ENCODE data around the gene MRPL54.

The MRPL54 gene

GRCh38 chr19:3790941-3791340 lies 28.5 kb downstream of the MRPL54 start:
- Histone ChIP-seq H3K4me1 (ENCODE audit: control insufficient read depth, insufficient read depth, low read length) (no peaks in the 10 kb centered on the region), H3K27me3 (replicated peaks; ENCODE audit: control insufficient read depth, insufficient read depth, low read length) (peaks cover 15% of the 10 kb centered on the region), H3K9me3 (ENCODE audit: control insufficient read depth, low read length) (peaks cover 12% of the 10 kb centered on the region), H3K9ac (ENCODE audit: low read length) (no peak overlapping the region), H3K36me3 (ENCODE audit: control insufficient read depth, insufficient read depth, low read length, severe bottlenecking) (no peaks in the 10 kb centered on the region), H3K4me3 (ENCODE audit: low read length) (no peak overlapping the region)
- DNase-seq (ENCODE audit: low read depth) = no peak

- DNase-seq (ENCODE audit: low read depth) = no peak
- Histone ChIP-seq H3K27me3 (replicated peaks; ENCODE audit: control insufficient read depth, insufficient read depth, low read length) (peaks cover 15% of the 10 kb centered on the region), H3K9ac (ENCODE audit: low read length) (no peak overlapping the region), H3K36me3 (ENCODE audit: control insufficient read depth, insufficient read depth, low read length, severe bottlenecking) (no peaks in the 10 kb centered on the region), H3K4me1 (ENCODE audit: control insufficient read depth, insufficient read depth, low read length) (no peaks in the 10 kb centered on the region), H3K9me3 (ENCODE audit: control insufficient read depth, low read length) (peaks cover 22% of the 10 kb centered on the region), H3K4me3 (ENCODE audit: low read length) (no peak overlapping the region)
Observed at GRCh38 chr19:3792114-3792513, 29.6 kb downstream of the MRPL54 start.

GRCh38 chr19:3793799-3794198 lies 31.3 kb downstream of the MRPL54 start:
- Histone ChIP-seq H3K4me3 (ENCODE audit: low read length) (no peak overlapping the region), H3K9ac (ENCODE audit: low read length) (no peak overlapping the region), H3K4me1 (ENCODE audit: control insufficient read depth, insufficient read depth, low read length) (no peaks in the 10 kb centered on the region), H3K36me3 (ENCODE audit: control insufficient read depth, insufficient read depth, low read length, severe bottlenecking) (no peaks in the 10 kb centered on the region), H3K9me3 (ENCODE audit: control insufficient read depth, low read length) (peaks cover 22% of the 10 kb centered on the region), H3K27me3 (replicated peaks; ENCODE audit: control insufficient read depth, insufficient read depth, low read length) (peaks cover 15% of the 10 kb centered on the region)
- DNase-seq (ENCODE audit: low read depth) = no peak

GRCh38 chr19:3796358-3796757 lies 33.9 kb downstream of the MRPL54 start:
- Histone ChIP-seq H3K4me1 (ENCODE audit: control insufficient read depth, insufficient read depth, low read length) (no peaks in the 10 kb centered on the region), H3K4me3 (ENCODE audit: low read length) (no peak overlapping the region), H3K9ac (ENCODE audit: low read length) (no peak overlapping the region), H3K27me3 (replicated peaks; ENCODE audit: control insufficient read depth, insufficient read depth, low read length) (peaks cover 11% of the 10 kb centered on the region), H3K9me3 (ENCODE audit: control insufficient read depth, low read length) (peaks cover 10% of the 10 kb centered on the region), H3K36me3 (ENCODE audit: control insufficient read depth, insufficient read depth, low read length, severe bottlenecking) (no peaks in the 10 kb centered on the region)
- no peak for DNase-seq (ENCODE audit: low read depth)

- Histone ChIP-seq H3K9ac (ENCODE audit: low read length) (no peak overlapping the region), H3K4me1 (ENCODE audit: control insufficient read depth, insufficient read depth, low read length) (no peaks in the 10 kb centered on the region), H3K4me3 (ENCODE audit: low read length) (no peak overlapping the region), H3K9me3 (ENCODE audit: control insufficient read depth, low read length) (peaks cover 10% of the 10 kb centered on the region), H3K36me3 (ENCODE audit: control insufficient read depth, insufficient read depth, low read length, severe bottlenecking) (no peaks in the 10 kb centered on the region), H3K27me3 (replicated peaks; ENCODE audit: control insufficient read depth, insufficient read depth, low read length) (peaks cover 18% of the 10 kb centered on the region)
- DNase-seq (ENCODE audit: low read depth) = no peak
Observed at GRCh38 chr19:3798137-3798536, 35.7 kb downstream of the MRPL54 start.

- no peaks in the 10 kb centered on the region for H3K4me1 ChIP-seq (ENCODE audit: control insufficient read depth, insufficient read depth, low read length)
- no peaks in the 10 kb centered on the region for H3K36me3 ChIP-seq (ENCODE audit: control insufficient read depth, insufficient read depth, low read length, severe bottlenecking)
- H3K9me3 ChIP-seq (ENCODE audit: control insufficient read depth, low read length) = peaks cover 9% of the 10 kb centered on the region
- peaks cover 26% of the 10 kb centered on the region for H3K27me3 ChIP-seq (replicated peaks; ENCODE audit: control insufficient read depth, insufficient read depth, low read length)
- H3K9ac ChIP-seq (ENCODE audit: low read length) = no peak overlapping the region
- H3K4me3 ChIP-seq (ENCODE audit: low read length) = no peak overlapping the region
- no peak for DNase-seq (ENCODE audit: low read depth)
Observed at GRCh38 chr19:3800996-3801395, 38.5 kb downstream of the MRPL54 start.

GRCh38 chr19:3801412-3802096 lies 39.1 kb downstream of the MRPL54 start:
- peaks cover 26% of the 10 kb centered on the region for H3K27me3 ChIP-seq (replicated peaks; ENCODE audit: control insufficient read depth, insufficient read depth, low read length)
- no peaks in the 10 kb centered on the region for H3K4me1 ChIP-seq (ENCODE audit: control insufficient read depth, insufficient read depth, low read length)
- no peak overlapping the region for H3K9ac ChIP-seq (ENCODE audit: low read length)
- H3K36me3 ChIP-seq (ENCODE audit: control insufficient read depth, insufficient read depth, low read length, severe bottlenecking) = no peaks in the 10 kb centered on the region
- peaks cover 4% of the 10 kb centered on the region for H3K9me3 ChIP-seq (ENCODE audit: control insufficient read depth, low read length)
- no peak overlapping the region for H3K4me3 ChIP-seq (ENCODE audit: low read length)
- peak; percentile 46 for DNase-seq (ENCODE audit: low read depth)

- Histone ChIP-seq H3K36me3 (ENCODE audit: control insufficient read depth, insufficient read depth, low read length, severe bottlenecking) (no peaks in the 10 kb centered on the region), H3K9ac (ENCODE audit: low read length) (no peak overlapping the region), H3K9me3 (ENCODE audit: control insufficient read depth, low read length) (no peaks in the 10 kb centered on the region), H3K4me1 (ENCODE audit: control insufficient read depth, insufficient read depth, low read length) (no peaks in the 10 kb centered on the region), H3K4me3 (ENCODE audit: low read length) (no peak overlapping the region), H3K27me3 (replicated peaks; ENCODE audit: control insufficient read depth, insufficient read depth, low read length) (peaks cover 26% of the 10 kb centered on the region)
- no peak for DNase-seq (ENCODE audit: low read depth)
Observed at GRCh38 chr19:3803114-3803888, 40.8 kb downstream of the MRPL54 start.

GRCh38 chr19:3803986-3804385 lies 41.5 kb downstream of the MRPL54 start:
- no peak for DNase-seq (ENCODE audit: low read depth)
- Histone ChIP-seq H3K9me3 (ENCODE audit: control insufficient read depth, low read length) (no peaks in the 10 kb centered on the region), H3K4me1 (ENCODE audit: control insufficient read depth, insufficient read depth, low read length) (no peaks in the 10 kb centered on the region), H3K4me3 (ENCODE audit: low read length) (no peak overlapping the region), H3K36me3 (ENCODE audit: control insufficient read depth, insufficient read depth, low read length, severe bottlenecking) (no peaks in the 10 kb centered on the region), H3K9ac (ENCODE audit: low read length) (no peak overlapping the region), H3K27me3 (replicated peaks; ENCODE audit: control insufficient read depth, insufficient read depth, low read length) (peaks cover 26% of the 10 kb centered on the region)

GRCh38 chr19:3804429-3804828 lies 41.9 kb downstream of the MRPL54 start:
- DNase-seq (ENCODE audit: low read depth) = no peak
- H3K9ac ChIP-seq (ENCODE audit: low read length) = no peak overlapping the region
- H3K4me1 ChIP-seq (ENCODE audit: control insufficient read depth, insufficient read depth, low read length) = no peaks in the 10 kb centered on the region

GRCh38 chr19:3805859-3806258 lies 43.4 kb downstream of the MRPL54 start:
- Histone ChIP-seq H3K9me3 (ENCODE audit: control insufficient read depth, low read length) (no peaks in the 10 kb centered on the region), H3K27me3 (replicated peaks; ENCODE audit: control insufficient read depth, insufficient read depth, low read length) (peaks cover 32% of the 10 kb centered on the region), H3K4me3 (ENCODE audit: low read length) (no peak overlapping the region), H3K4me1 (ENCODE audit: control insufficient read depth, insufficient read depth, low read length) (no peaks in the 10 kb centered on the region), H3K36me3 (ENCODE audit: control insufficient read depth, insufficient read depth, low read length, severe bottlenecking) (no peaks in the 10 kb centered on the region), H3K9ac (ENCODE audit: low read length) (no peak overlapping the region)
- no peak for DNase-seq (ENCODE audit: low read depth)

More at GRCh38 chr19:3804429-3804828, 41.9 kb downstream of the MRPL54 start:
- peaks cover 25% of the 10 kb centered on the region for H3K27me3 ChIP-seq (replicated peaks; ENCODE audit: control insufficient read depth, insufficient read depth, low read length)
- no peaks in the 10 kb centered on the region for H3K9me3 ChIP-seq (ENCODE audit: control insufficient read depth, low read length)
- no peak overlapping the region for H3K4me3 ChIP-seq (ENCODE audit: low read length)
- H3K36me3 ChIP-seq (ENCODE audit: control insufficient read depth, insufficient read depth, low read length, severe bottlenecking) = no peaks in the 10 kb centered on the region

All from adipocyte (in vitro differentiated cells).